K562 (cell line): Measurements from ENCODE around the gene SYNE1. TPM values are rescaled to one million over a fixed set of nuclear protein-coding genes. Genes with fewer than 3 reads are reported as not detected.

ENCODE experiments used
- ATAC-seq: fragments of 200-7000 bp; cut with Tn5 transposase; 3 replicates; pipeline ENCODE4 v1.9.1; 2020; ENCODE audit warnings: moderate library complexity
- BruUV-seq: library from RNA; stranded (reverse); fragments of 400-500 nt; replicated peaks from 2 replicates; lab custom pipeline; 2021; lab: Mats Ljungman, UMichigan
- CTCF ChIA-PET: fragments of 300-600 bp; formaldehyde crosslinking; extraction: SDS; loops from one replicate; lab custom pipeline; 2021; ENCODE audit warnings: low intra/inter-chr PET ratio; lab: Yijun Ruan, JAX
- POLR2A ChIA-PET: fragments of 300-600, 350-650 bp; sonication (Branson Sonifier 250); formaldehyde crosslinking; extraction: SDS; loops from one replicate; lab custom pipeline; 2021; ENCODE audit warnings: antibody characterized with exemption, inconsistent platforms; lab: Yijun Ruan, JAX
- DNase-seq, 4 experiments: peaks; one replicate each; pipeline versions ENCODE4 v3.0.0 to v3.0.0-alpha.2; 2011 to 2018; ENCODE audit warnings: low spot score in 3 of 4, mixed read lengths in 3 of 4; ENCODE audit errors: extremely low read depth in 1 of 4
- FAIRE-seq: peaks from 2 replicates; lab custom pipeline; 2011; peaks lifted over from hg19 to GRCh38; lab: Jason Lieb, UNC
- H2AFZ ChIP-seq: 2 replicates; pipeline ENCODE4 v1.6.0; 2011; ENCODE audit warnings: low read depth, low read length, control low read depth, inconsistent platforms
- H3K27ac ChIP-seq: fragments of 200-600 bp; 3 replicates; pipeline ENCODE4 v1.8.0; 2011; ENCODE audit warnings: low read depth, mild to moderate bottlenecking, control low read depth, inconsistent platforms, low read length, moderate library complexity, mixed read lengths; ENCODE audit errors: extremely low read depth
- H3K27me3 ChIP-seq, 2 experiments: fragments of 300-600 bp in 1 of 2; 2 replicates in 1 of 2; 3 replicates in 1 of 2; pipeline versions ENCODE4 v1.6.0 to v1.8.0; 2011; ENCODE audit warnings: inconsistent platforms in 2 of 2, low read length in 2 of 2, mild to moderate bottlenecking in 1 of 2, mixed read lengths in 1 of 2, moderate library complexity in 1 of 2; ENCODE audit not compliant: control insufficient read depth in 2 of 2, insufficient read depth in 2 of 2
- H3K36me3 ChIP-seq: fragments of 300-600 bp; 3 replicates; pipeline ENCODE4 v1.8.0; 2011; ENCODE audit warnings: mild to moderate bottlenecking, low read length, inconsistent platforms; ENCODE audit not compliant: control insufficient read depth, insufficient read depth
- H3K4me1 ChIP-seq, 2 experiments: fragments of 200-600 bp in 1 of 2; replicated peaks in 1 of 2; 2 replicates in 1 of 2; 3 replicates in 1 of 2; pipeline versions ENCODE4 v1.5.1 to v1.8.0; 2011; ENCODE audit warnings: inconsistent platforms in 2 of 2, low read length in 2 of 2, mild to moderate bottlenecking in 1 of 2, mixed read lengths in 1 of 2, moderate library complexity in 1 of 2; ENCODE audit not compliant: control insufficient read depth in 2 of 2, insufficient read depth in 2 of 2
- H3K4me2 ChIP-seq: 2 replicates; pipeline ENCODE4 v1.6.1; 2011; ENCODE audit warnings: low read length, control low read depth, inconsistent platforms, mixed read lengths; ENCODE audit not compliant: insufficient read depth
- H3K4me3 ChIP-seq: fragments of 200-600 bp; sonication (generic), shearing (Covaris generic); 2 replicates; pipeline ENCODE4 v1.5.1; 2016; ENCODE audit warnings: control low read depth, inconsistent platforms
- H3K79me2 ChIP-seq: fragments of 200-600 bp; 3 replicates; pipeline ENCODE4 v1.8.0; 2011; ENCODE audit warnings: low read length, inconsistent platforms; ENCODE audit not compliant: control insufficient read depth, insufficient read depth
- H3K9ac ChIP-seq, 2 experiments: 2 replicates each; pipeline versions ENCODE4 v1.6.0 to v1.6.1; 2011; ENCODE audit warnings: low read depth in 2 of 2, low read length in 2 of 2, control low read depth in 1 of 2, inconsistent platforms in 1 of 2, mild to moderate bottlenecking in 1 of 2, mixed read lengths in 1 of 2; ENCODE audit not compliant: insufficient read depth in 1 of 2
- H3K9me1 ChIP-seq: one replicate; pipeline ENCODE4 v1.6.0; 2011; ENCODE audit warnings: inconsistent platforms, mild to moderate bottlenecking, low read length, moderate library complexity; ENCODE audit not compliant: control insufficient read depth, insufficient read depth
- H3K9me3 ChIP-seq: replicated peaks from 2 replicates; pipeline ENCODE4 v1.5.1; 2011; ENCODE audit warnings: low read depth, low read length, inconsistent platforms; ENCODE audit not compliant: control insufficient read depth, insufficient read depth
- H4K20me1 ChIP-seq: replicated peaks from 2 replicates; pipeline ENCODE4 v1.6.1; 2011; ENCODE audit warnings: low read length, inconsistent platforms, mixed read lengths; ENCODE audit not compliant: control insufficient read depth, insufficient read depth
- TSC22D4 ChIP-seq: fragments of 450-650 bp; IDR thresholded peaks from 2 replicates; pipeline ENCODE4 v1.6.1; 2016; ENCODE audit warnings: missing genetic modification characterization, missing biosample characterization, control low read depth
- WGBS: fragments of 100-300 bp; shearing (Covaris generic); methylation state at CpG from one replicate; pipeline ENCODE4 v1.1.6; 2016; ENCODE audit warnings: low coverage, mixed read lengths; ENCODE audit not compliant: insufficient coverage; ENCODE audit errors: missing lambda C conversion rate; 5-methylcytosine and 5-hydroxymethylcytosine counted together
- in situ Hi-C: fragments of 300-500 bp; cut with MboI; formaldehyde crosslinking; loops from 4 replicates; pipeline ENCODE4 v1.15.0; 2018; ENCODE audit warnings: inconsistent platforms, mixed read lengths
- intact Hi-C: fragments of 100-400 bp; cut with micrococcal nuclease; formaldehyde crosslinking; loops from 2 replicates; pipeline ENCODE4 v1.14.2; 2022
- polyA plus RNA-seq, 8 experiments: library from polyadenylated mRNA; depleted of rRNA in 4 of 8; stranded (reverse) in 5 of 8; unstranded in 3 of 8; fragments of >200 nt; fragmentation: Nextera tagmentation in 2 of 8; fragmentation: Illumina TruSeq in 1 of 8; extraction: Ambion mirVana in 2 of 8; extraction: Trizol in 1 of 8; gene quantifications; 2 replicates each; pipeline versions ENCODE4 v1.2.1 to v1.2.3, GENCODE V29; 2011 to 2014; ENCODE audit warnings: inconsistent platforms in 1 of 8, missing spikeins in 1 of 8
- total RNA-seq, 7 experiments: library from RNA; depleted of rRNA in 6 of 7; stranded (reverse); fragments of >200 nt in 6 of 7; fragmentation: Illumina TruSeq in 2 of 7; extraction: Trizol in 2 of 7; gene quantifications; 2 replicates each; pipeline versions ENCODE4 v1.2.1 to v1.2.3, GENCODE V29; 2011 to 2021; ENCODE audit warnings: low replicate concordance in 1 of 7
- TF ChIP-seq, protein P1 (sequence below): IDR thresholded peaks from 3 replicates; pipeline ENCODE4 v1.6.1; 2011; ENCODE audit warnings: borderline replicate concordance, mild to moderate bottlenecking, moderate library complexity; ENCODE audit not compliant: insufficient read length; ENCODE audit errors: extremely low read depth

SYNE1 gene
- total and polyA plus RNA-seq, 9 of the 15 experiments (the other 6 are each of a cell fraction or from before 2014, with no cell fraction given): under 0.01 to 0.42 (median 0.08) TPM; not detected in 1

DNA sequence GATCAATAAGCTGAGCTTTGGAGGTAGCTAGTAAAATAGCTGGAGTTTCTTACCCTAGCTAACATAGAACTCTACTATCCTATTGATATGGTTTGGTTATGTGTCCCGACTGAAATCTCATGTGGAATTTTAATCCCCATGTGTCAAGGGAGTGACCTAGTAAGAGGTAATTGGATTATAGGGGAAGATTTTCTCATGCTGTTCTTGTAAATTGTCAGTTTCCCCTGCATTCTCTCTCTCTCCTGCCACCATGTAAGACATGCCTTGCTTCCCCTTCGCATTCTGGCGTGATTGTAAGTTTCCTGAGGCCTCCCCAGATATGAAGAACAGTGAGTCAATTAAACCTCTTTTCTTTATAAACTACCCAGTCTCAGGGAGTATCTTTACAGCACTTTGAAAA, 24.6 kb upstream of the SYNE1 start:
- Histone ChIP-seq H3K9me1 (no peaks in the 10 kb centered on the region), H3K79me2 (no peaks in the 10 kb centered on the region), H3K9ac (no peak overlapping the region), H2AFZ (no peak overlapping the region), H3K36me3 (no peaks in the 10 kb centered on the region), H4K20me1 (no peaks in the 10 kb centered on the region), H3K4me3 (no peak overlapping the region), H3K27ac (no peak overlapping the region), H3K9me3 (peaks cover 3% of the 10 kb centered on the region; the same call in 1 of the 2 replicates), H3K4me2 (no peak overlapping the region), H3K4me1 (no peaks in the 10 kb centered on the region), H3K27me3 (no peaks in the 10 kb centered on the region)
- TF ChIP-seq TSC22D4 (tag): no peak
- TF ChIP-seq, protein P1, sequence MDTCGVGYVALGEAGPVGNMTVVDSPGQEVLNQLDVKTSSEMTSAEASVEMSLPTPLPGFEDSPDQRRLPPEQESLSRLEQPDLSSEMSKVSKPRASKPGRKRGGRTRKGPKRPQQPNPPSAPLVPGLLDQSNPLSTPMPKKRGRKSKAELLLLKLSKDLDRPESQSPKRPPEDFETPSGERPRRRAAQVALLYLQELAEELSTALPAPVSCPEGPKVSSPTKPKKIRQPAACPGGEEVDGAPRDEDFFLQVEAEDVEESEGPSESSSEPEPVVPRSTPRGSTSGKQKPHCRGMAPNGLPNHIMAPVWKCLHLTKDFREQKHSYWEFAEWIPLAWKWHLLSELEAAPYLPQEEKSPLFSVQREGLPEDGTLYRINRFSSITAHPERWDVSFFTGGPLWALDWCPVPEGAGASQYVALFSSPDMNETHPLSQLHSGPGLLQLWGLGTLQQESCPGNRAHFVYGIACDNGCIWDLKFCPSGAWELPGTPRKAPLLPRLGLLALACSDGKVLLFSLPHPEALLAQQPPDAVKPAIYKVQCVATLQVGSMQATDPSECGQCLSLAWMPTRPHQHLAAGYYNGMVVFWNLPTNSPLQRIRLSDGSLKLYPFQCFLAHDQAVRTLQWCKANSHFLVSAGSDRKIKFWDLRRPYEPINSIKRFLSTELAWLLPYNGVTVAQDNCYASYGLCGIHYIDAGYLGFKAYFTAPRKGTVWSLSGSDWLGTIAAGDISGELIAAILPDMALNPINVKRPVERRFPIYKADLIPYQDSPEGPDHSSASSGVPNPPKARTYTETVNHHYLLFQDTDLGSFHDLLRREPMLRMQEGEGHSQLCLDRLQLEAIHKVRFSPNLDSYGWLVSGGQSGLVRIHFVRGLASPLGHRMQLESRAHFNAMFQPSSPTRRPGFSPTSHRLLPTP: no peak
- in situ Hi-C loops (no loop called here), intact Hi-C loops (no loop called here)
- ChIA-PET CTCF (no interaction called here), POLR2A (no interaction called here)
- 2% methylated on average over 3 of the region's 3 CpGs for WGBS
- DNase-seq (no peak), ATAC-seq (no peak), FAIRE-seq (no peak)
- no TSS peak for BruUV-seq
